ENCODE results near the gene NHEJ1. TPM values are rescaled to one million over a fixed set of nuclear protein-coding genes. Genes with fewer than 3 reads are reported as not detected.

NHEJ1 gene
- total and polyA plus RNA-seq, 2 of the 13 experiments (the other 11 are each of a cell fraction or from before 2014, with no cell fraction given): 30.0 to 30.7 TPM

- no peak for TF ChIP-seq BCL3 (CRISPR knock-in tag; IDR thresholded peaks at IDR 0.05)
- no peak; the same call in 1 of the 2 replicates for TF ChIP-seq HOXA3 (CRISPR knock-in tag; IDR thresholded peaks at IDR 0.05)
- peak; percentile 95 for TF ChIP-seq LRRFIP1 (CRISPR knock-in tag; conservative IDR thresholded peaks at IDR 0.05)
- no peak for TF ChIP-seq GABPB1 (CRISPR knock-in tag; IDR thresholded peaks at IDR 0.05)
- TF ChIP-seq ZNF101 (CRISPR knock-in tag; IDR thresholded peaks at IDR 0.05; ENCODE audit: borderline replicate concordance, low read depth): no peak
- peak; percentile 99 for TF ChIP-seq MIER2 (CRISPR knock-in tag; IDR thresholded peaks at IDR 0.05)
- TF ChIP-seq ZNF383 (CRISPR knock-in tag; IDR thresholded peaks at IDR 0.05; ENCODE audit: borderline replicate concordance): no peak
- 0 out of 2 replicates have a peak, but pooled peaks have one; percentile 44 for TF ChIP-seq HMG20A (CRISPR knock-in tag; IDR thresholded peaks at IDR 0.05; ENCODE audit: borderline replicate concordance)
- TF ChIP-seq ZFP36L2 (CRISPR knock-in tag; IDR thresholded peaks at IDR 0.05): peak; percentile 89
- TF ChIP-seq KLF11 (CRISPR knock-in tag; IDR thresholded peaks at IDR 0.05): peak; percentile 92
- TF ChIP-seq ZNF580 (CRISPR knock-in tag; IDR thresholded peaks at IDR 0.05; ENCODE audit: borderline replicate concordance, low read depth): peak; percentile 78; the same call in 1 of the 2 replicates
- TF ChIP-seq ZNF407 (CRISPR knock-in tag; IDR thresholded peaks at IDR 0.05; ENCODE audit: not compliant biosample characterization): no peak
- TF ChIP-seq TFAP4 (IDR thresholded peaks at IDR 0.05; ENCODE audit: borderline replicate concordance, low read depth): peak; percentile 74; the same call in 1 of the 2 replicates
- TF ChIP-seq KAT7 (CRISPR knock-in tag; IDR thresholded peaks at IDR 0.05; ENCODE audit: borderline replicate concordance): no peak
- TF ChIP-seq BCL6 (CRISPR knock-in tag; IDR thresholded peaks at IDR 0.05): 0 out of 2 replicates have a peak, but pooled peaks have one; percentile 35
- TF ChIP-seq FOXO1 (CRISPR knock-in tag; IDR thresholded peaks at IDR 0.05): 0 out of 2 replicates have a peak, but pooled peaks have one; percentile 42
These were observed 114.6 kb downstream of the NHEJ1 start (continued) for GRCh38 chr2:219045937-219046550.

All from HepG2 (cell line).